Lung (tissue), 12 donors: ENCODE results near the gene ORAI3. TPM values are rescaled to one million over a fixed set of nuclear protein-coding genes. Genes with fewer than 3 reads are reported as not detected.

Experiments used
- ATAC-seq: fragments of 200-7000 bp; cut with Tn5 transposase; one replicate; pipeline ENCODE4 v1.9.1; 2020; ENCODE audit warnings: moderate number of reproducible peaks; ENCODE audit not compliant: insufficient read depth, low FRiP score
- DNase-seq, 3 donors: peaks; one replicate each; pipeline ENCODE4 v3.0.0-alpha.2; 2013 to 2017
- H3K27ac ChIP-seq, 2 donors: one replicate each; pipeline ENCODE4 v1.5.1; 2013; ENCODE audit warnings: mild to moderate bottlenecking in 2 of 2, moderate library complexity in 2 of 2, control low read depth in 1 of 2, inconsistent platforms in 1 of 2, low read depth in 1 of 2, low read length in 1 of 2
- H3K27me3 ChIP-seq, 3 donors: one replicate each; pipeline ENCODE4 v1.5.1; 2013; ENCODE audit warnings: low read length in 2 of 3; ENCODE audit not compliant: control insufficient read depth in 3 of 3, insufficient read depth in 3 of 3
- H3K36me3 ChIP-seq, 4 donors: one replicate each; pipeline ENCODE4 v1.5.1; 2013; ENCODE audit warnings: low read length in 4 of 4, mild to moderate bottlenecking in 1 of 4, moderate library complexity in 1 of 4; ENCODE audit not compliant: control insufficient read depth in 4 of 4, insufficient read depth in 4 of 4
- H3K4me1 ChIP-seq, 5 donors: one replicate each; pipeline ENCODE4 v1.5.1; 2013; ENCODE audit warnings: low read length in 5 of 5, mild to moderate bottlenecking in 2 of 5, moderate library complexity in 1 of 5; ENCODE audit not compliant: control insufficient read depth in 5 of 5, insufficient read depth in 5 of 5
- H3K4me3 ChIP-seq: one replicate; pipeline ENCODE4 v1.5.1; 2013; ENCODE audit warnings: mild to moderate bottlenecking, control low read depth, moderate library complexity
- H3K9ac ChIP-seq, 2 donors: one replicate each; pipeline ENCODE4 v1.5.1; 2013; ENCODE audit warnings: low read length in 2 of 2, control low read depth in 1 of 2; ENCODE audit not compliant: insufficient read depth in 1 of 2
- H3K9me3 ChIP-seq, 4 donors: one replicate each; pipeline ENCODE4 v1.5.1; 2013; ENCODE audit warnings: low read length in 3 of 4, mild to moderate bottlenecking in 1 of 4, moderate library complexity in 1 of 4; ENCODE audit not compliant: control insufficient read depth in 4 of 4, insufficient read depth in 3 of 4
- WGBS, 2 donors: extraction: QIAGEN DNeasy Blood & Tissue Kit; methylation state at CpG; one replicate each; pipeline ENCODE4 v1.1.7; 2013; 5-methylcytosine and 5-hydroxymethylcytosine counted together
- polyA plus RNA-seq, 2 donors: library from polyadenylated mRNA; stranded (reverse); fragments of 200-250 nt; gene quantifications; one replicate each; pipeline ENCODE4 v1.2.1, GENCODE V29; 2013
- total RNA-seq, 2 donors: library from RNA; depleted of rRNA in 1 of 2; stranded (reverse); fragments of >200 nt in 1 of 2; gene quantifications; one replicate each; pipeline ENCODE4 v1.2.1, GENCODE V29; 2014 to 2021
- TF ChIP-seq, protein P1 (sequence below): IDR thresholded peaks from 2 replicates; pipeline ENCODE4 v1.5.1; 2012; ENCODE audit warnings: mild to moderate bottlenecking; ENCODE audit errors: control extremely low read depth, extremely low read depth
- donor health status: control.
- donor health status: control.
- donor health status: Bipolar disorder and iron deficiency.
- donor health status: healthy.
- donor health status: DM: yes; HTN: yes; CAD: no.

The ORAI3 gene
- total and polyA plus RNA-seq, 4 donors = 20.2 to 27.4 (median 23.6) TPM

DNA sequence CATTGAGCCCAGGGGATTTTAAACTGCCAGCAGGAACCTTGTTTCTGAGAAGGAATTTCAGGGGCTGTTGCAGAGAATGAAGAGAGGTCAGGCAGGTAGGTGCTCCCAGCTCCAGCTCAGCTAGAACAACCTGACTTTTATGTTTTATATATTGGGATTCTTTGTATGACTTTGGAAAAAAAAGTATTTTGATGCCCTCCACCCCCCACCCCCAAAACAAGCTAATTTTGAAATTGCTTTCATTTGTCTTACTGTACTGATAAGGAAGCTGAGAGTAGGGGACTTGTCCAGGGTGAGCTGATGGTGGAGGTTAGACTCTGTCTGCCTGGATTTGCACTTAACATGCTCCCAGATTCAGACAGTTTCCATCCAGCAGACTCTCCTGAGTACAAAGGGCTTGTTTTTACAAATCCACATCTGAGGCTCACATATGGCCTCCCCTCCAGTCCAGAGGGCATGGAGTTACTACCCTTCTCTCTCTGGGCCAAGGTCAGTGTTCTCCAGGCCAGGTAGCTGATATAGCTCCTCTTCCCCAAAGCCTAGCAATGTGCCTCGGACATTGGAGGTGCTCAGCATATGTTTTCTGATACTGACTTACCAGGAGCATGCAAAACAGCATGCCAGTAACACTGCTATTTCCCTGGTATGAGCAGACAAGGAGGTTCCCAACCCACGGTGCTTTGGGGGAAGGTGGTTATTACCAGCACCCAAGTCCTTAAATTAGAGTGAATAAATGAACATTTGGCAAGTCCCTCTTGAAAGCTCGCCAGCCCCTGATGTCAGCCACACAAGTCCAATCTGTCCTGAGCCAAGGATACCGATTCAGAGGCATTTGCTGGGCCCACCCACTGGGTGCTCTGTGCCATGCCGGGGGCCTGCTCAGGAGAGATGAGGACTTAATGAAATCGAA is 50.2 kb downstream of the ORAI3 start:
- peaks cover 0 to 5% (median 4%) of the 10 kb centered on the region in 5 donors for H3K4me1 ChIP-seq
- no peak overlapping the region for H3K9ac ChIP-seq
- DNase-seq = no peak
- no peaks in the 10 kb centered on the region for H3K36me3 ChIP-seq
- H3K27ac ChIP-seq = no peak overlapping the region
- H3K4me3 ChIP-seq = no peak overlapping the region
- peaks cover 0 to 19% (median 6%) of the 10 kb centered on the region in 3 donors for H3K27me3 ChIP-seq
- TF ChIP-seq, protein P1, sequence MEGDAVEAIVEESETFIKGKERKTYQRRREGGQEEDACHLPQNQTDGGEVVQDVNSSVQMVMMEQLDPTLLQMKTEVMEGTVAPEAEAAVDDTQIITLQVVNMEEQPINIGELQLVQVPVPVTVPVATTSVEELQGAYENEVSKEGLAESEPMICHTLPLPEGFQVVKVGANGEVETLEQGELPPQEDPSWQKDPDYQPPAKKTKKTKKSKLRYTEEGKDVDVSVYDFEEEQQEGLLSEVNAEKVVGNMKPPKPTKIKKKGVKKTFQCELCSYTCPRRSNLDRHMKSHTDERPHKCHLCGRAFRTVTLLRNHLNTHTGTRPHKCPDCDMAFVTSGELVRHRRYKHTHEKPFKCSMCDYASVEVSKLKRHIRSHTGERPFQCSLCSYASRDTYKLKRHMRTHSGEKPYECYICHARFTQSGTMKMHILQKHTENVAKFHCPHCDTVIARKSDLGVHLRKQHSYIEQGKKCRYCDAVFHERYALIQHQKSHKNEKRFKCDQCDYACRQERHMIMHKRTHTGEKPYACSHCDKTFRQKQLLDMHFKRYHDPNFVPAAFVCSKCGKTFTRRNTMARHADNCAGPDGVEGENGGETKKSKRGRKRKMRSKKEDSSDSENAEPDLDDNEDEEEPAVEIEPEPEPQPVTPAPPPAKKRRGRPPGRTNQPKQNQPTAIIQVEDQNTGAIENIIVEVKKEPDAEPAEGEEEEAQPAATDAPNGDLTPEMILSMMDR = no peak
- no peaks in the 10 kb centered on the region for H3K9me3 ChIP-seq
- ATAC-seq = no peak
- WGBS, 2 donors = 75 to 89% methylated on average over 6 of the region's 6 CpGs

DNA sequence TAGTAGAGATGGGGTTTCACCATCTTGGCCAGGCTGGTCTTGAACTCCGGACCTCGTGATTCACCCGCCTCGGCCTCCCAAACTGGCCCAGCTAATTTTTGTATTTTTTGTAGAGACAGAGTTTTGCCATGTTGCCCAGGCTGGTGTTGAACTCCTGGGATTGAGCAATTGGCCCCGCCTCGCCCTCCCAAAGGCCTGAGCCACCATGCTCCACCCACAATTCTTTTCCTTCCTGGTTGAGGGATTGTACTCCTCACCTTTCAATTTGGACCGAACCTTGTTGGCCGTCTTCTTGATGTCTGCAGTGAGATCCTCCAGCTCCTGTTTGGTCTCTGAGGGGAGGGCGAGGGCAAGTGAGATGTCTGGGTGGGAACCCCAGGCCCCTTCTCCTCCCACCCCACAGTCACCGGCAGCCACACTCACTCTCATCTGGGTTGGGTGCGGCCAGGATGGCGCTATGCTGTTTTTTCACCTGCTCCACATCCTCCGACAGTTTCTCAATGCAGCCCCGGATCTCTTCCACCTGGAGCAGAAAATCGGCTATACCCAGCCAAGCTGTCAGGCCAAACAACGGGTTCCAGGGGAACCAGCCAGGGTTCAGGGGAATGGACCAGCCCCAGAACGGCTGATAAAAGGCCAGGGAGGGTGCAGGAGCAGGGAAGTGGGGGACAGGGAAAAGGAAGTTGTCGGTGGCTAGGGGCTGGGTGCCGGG is 52.0 kb downstream of the ORAI3 start:
- no peak for ATAC-seq
- TF ChIP-seq, protein P1 = no peak
- Histone ChIP-seq H3K9me3 (no peaks in the 10 kb centered on the region), H3K36me3 (no peaks in the 10 kb centered on the region), H3K9ac (no peak overlapping the region), H3K27ac (no peak overlapping the region), H3K4me3 (no peak overlapping the region), H3K4me1 (peaks cover 0 to 5% (median 4%) of the 10 kb centered on the region in 5 donors), H3K27me3 (peaks cover 0 to 20% (median 6%) of the 10 kb centered on the region in 3 donors)
- WGBS, 2 donors = 81 to 84% methylated on average over 19 of the region's 19 CpGs
- DNase-seq = no peak

DNA sequence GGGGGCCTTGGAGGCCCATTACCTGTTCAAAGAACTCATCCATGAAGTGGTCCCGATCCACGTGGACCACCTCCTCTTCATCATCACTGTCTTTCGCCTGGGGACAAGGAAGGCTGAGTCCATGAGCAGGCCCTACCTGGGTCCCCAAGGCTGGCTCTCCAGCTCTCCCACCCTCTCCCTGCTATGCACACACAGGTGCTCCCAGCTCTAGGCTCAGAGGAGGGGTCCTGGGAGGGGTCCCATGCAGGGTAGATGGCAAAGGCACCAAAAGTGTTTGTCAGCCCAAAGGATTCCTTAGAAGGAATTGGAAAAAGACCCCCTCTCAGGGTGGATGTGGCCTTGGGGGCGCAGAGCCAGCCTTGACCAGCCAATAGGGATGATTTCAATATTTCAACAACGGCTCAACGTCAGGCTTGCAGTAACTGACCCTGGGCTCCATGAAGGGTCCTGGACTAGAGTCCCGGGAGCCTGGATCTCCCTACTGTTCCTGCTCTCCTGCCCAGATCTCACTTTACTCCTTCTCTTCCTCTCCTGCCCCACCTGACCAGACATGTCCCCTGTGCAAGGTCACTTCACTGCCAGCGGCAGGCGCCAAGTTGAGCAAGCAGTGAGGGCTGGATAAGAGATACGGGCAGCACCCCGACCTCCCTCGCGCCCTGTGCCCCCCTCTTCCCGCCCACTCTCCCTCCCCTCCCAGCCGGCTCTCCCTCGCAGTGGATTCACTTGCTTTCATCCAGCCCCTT is 52.8 kb downstream of the ORAI3 start:
- no peak for DNase-seq
- Histone ChIP-seq H3K9ac (no peak overlapping the region), H3K36me3 (no peaks in the 10 kb centered on the region), H3K4me3 (no peak overlapping the region), H3K9me3 (no peaks in the 10 kb centered on the region), H3K27ac (no peak overlapping the region), H3K27me3 (peaks cover 0 to 23% (median 2%) of the 10 kb centered on the region in 3 donors), H3K4me1 (peaks cover 0 to 4% (median 0%) of the 10 kb centered on the region in 5 donors)
- ATAC-seq = no peak
- 53 to 65% methylated on average over 16 of the region's 16 CpGs for WGBS, 2 donors
- TF ChIP-seq, protein P1 = no peak
